CD4-positive, alpha-beta T cell treated with Interleukin-15 for 1 hour (primary cell): ENCODE results near the gene TBC1D21.

Source experiments
- DNase-seq: peaks from one replicate; pipeline ENCODE4 v3.0.0-alpha.2; 2020

TBC1D21 gene

GRCh38 chr15:73912030-73912596 is 38.7 kb downstream of the TBC1D21 start:
- no peak for DNase-seq

GRCh38 chr15:73914145-73914544 is 40.8 kb downstream of the TBC1D21 start:
- DNase-seq, result no peak

GRCh38 chr15:73915082-73915481 is 41.7 kb downstream of the TBC1D21 start:
- DNase-seq, result no peak

GRCh38 chr15:73918784-73919183 is 45.4 kb downstream of the TBC1D21 start:
- DNase-seq, result no peak

GRCh38 chr15:73919706-73920105 is 46.3 kb downstream of the TBC1D21 start:
- no peak for DNase-seq

- no peak for DNase-seq
Measured at GRCh38 chr15:73921254-73921925, 48.0 kb downstream of the TBC1D21 start.

GRCh38 chr15:73922186-73923151 is 49.1 kb downstream of the TBC1D21 start:
- no peak for DNase-seq

GRCh38 chr15:73923156-73923487 is 49.8 kb downstream of the TBC1D21 start:
- no peak for DNase-seq

GRCh38 chr15:73923488-73924164 is 50.3 kb downstream of the TBC1D21 start:
- DNase-seq, result no peak

- no peak for DNase-seq
Measured at GRCh38 chr15:73924171-73924921, 51.0 kb downstream of the TBC1D21 start.

- no peak for DNase-seq
Measured at GRCh38 chr15:73925848-73926218, 52.5 kb downstream of the TBC1D21 start.

GRCh38 chr15:73926219-73927002 is 53.0 kb downstream of the TBC1D21 start, which contains the start of gene LOXL1:
TSS of gene LOXL1 (plus strand) at chr15:73926462. CDS start at chr15:73926784, 322 bp downstream.
- DNase-seq, result no peak

GRCh38 chr15:73927003-73927475 is 53.7 kb downstream of the TBC1D21 start:
- peak; percentile 23 for DNase-seq

GRCh38 chr15:73927476-73928240 is 54.3 kb downstream of the TBC1D21 start:
- DNase-seq, result peak; percentile 66

- no peak for DNase-seq
Measured at GRCh38 chr15:73928241-73928579, 54.8 kb downstream of the TBC1D21 start.

- DNase-seq, result no peak
Measured at GRCh38 chr15:73928971-73929627, 55.7 kb downstream of the TBC1D21 start.

- no peak for DNase-seq
Measured at GRCh38 chr15:73930371-73930770, 57.0 kb downstream of the TBC1D21 start.

- DNase-seq, result no peak
Measured at GRCh38 chr15:73930790-73931281, 57.5 kb downstream of the TBC1D21 start.

GRCh38 chr15:73931441-73931840 is 58.1 kb downstream of the TBC1D21 start:
- no peak for DNase-seq
